GM12891 (cell line): Measurements from ENCODE around the gene CATSPERE.
"Not testable (repeated sequence)": the region's sequence is repeated elsewhere in the genome, so short reads cannot be mapped to it uniquely, and the experiment has no call there.

Source experiments
- DNase-seq: peaks from one replicate; pipeline ENCODE4 v3.0.0; 2011; ENCODE audit warnings: low spot score; ENCODE audit not compliant: insufficient read length
- FAIRE-seq: peaks from 2 replicates; lab custom pipeline; 2011; peaks lifted over from hg19 to GRCh38; lab: Jason Lieb, UNC
- PAX5 ChIP-seq: IDR thresholded peaks from 2 replicates; pipeline ENCODE4 v1.6.1; 2011; ENCODE audit warnings: low read length, moderate library complexity, mild to moderate bottlenecking; ENCODE audit not compliant: insufficient read depth, severe bottlenecking
- POLR2A ChIP-seq: IDR thresholded peaks from 2 replicates; pipeline ENCODE4 v1.6.1; 2011; ENCODE audit warnings: low read depth, low read length, control low read depth
- POLR2AphosphoS5 ChIP-seq: IDR thresholded peaks from 2 replicates; pipeline ENCODE4 v1.6.1; 2011; ENCODE audit warnings: low read depth, low read length, control low read depth
- POU2F2 ChIP-seq: IDR thresholded peaks from 2 replicates; pipeline ENCODE4 v1.6.1; 2011; ENCODE audit warnings: low read depth, mild to moderate bottlenecking, control low read depth, low read length, moderate library complexity
- SPI1 ChIP-seq: IDR thresholded peaks from 2 replicates; pipeline ENCODE4 v1.6.1; 2011; ENCODE audit warnings: low read depth, low read length, control low read depth
- TAF1 ChIP-seq: IDR thresholded peaks from 2 replicates; pipeline ENCODE4 v1.6.1; 2011; ENCODE audit warnings: low read depth, low read length, control low read depth

The CATSPERE gene

DNA sequence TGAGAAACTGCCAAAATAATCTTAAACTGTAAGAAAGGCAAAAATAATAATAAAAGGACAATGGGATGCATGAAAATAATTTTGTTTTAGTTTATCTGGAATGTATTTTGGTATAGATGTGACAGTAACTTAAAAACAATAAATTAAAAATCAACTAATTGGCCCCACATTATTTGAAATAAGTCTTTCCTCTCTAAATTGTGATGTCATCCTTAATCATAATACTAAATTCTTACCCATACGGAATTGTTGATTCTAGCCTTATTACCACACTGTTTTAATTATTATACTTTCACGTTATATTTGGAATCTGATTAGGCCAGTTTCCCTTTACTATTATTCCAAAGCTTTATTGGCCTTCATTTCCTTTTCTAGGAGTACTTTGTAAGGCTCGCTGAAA lies 199.5 kb downstream of the CATSPERE start:
- DNase-seq = no peak
- no peak for TF ChIP-seq TAF1
- TF ChIP-seq POLR2A = no peak
- no peak for TF ChIP-seq POU2F2
- no peak for TF ChIP-seq SPI1
- TF ChIP-seq POLR2AphosphoS5 = no peak
- no peak for TF ChIP-seq PAX5

GRCh38 chr1:244661569-244662312 lies 200.7 kb downstream of the CATSPERE start:
- DNase-seq, FAIRE-seq: not testable (repeated sequence)

More for the DNA sequence above, 199.5 kb downstream of the CATSPERE start:
- no peak for FAIRE-seq

GRCh38 chr1:244662599-244662998 lies 201.5 kb downstream of the CATSPERE start:
- FAIRE-seq = no peak
- no peak for TF ChIP-seq TAF1
- no peak for TF ChIP-seq POLR2A
- TF ChIP-seq POU2F2 = no peak
- TF ChIP-seq SPI1 = no peak
- TF ChIP-seq PAX5 = no peak
- no peak for TF ChIP-seq POLR2AphosphoS5
- no peak for DNase-seq

GRCh38 chr1:244664353-244664752 lies 203.3 kb downstream of the CATSPERE start:
- DNase-seq (no peak), FAIRE-seq (no peak)

DNA sequence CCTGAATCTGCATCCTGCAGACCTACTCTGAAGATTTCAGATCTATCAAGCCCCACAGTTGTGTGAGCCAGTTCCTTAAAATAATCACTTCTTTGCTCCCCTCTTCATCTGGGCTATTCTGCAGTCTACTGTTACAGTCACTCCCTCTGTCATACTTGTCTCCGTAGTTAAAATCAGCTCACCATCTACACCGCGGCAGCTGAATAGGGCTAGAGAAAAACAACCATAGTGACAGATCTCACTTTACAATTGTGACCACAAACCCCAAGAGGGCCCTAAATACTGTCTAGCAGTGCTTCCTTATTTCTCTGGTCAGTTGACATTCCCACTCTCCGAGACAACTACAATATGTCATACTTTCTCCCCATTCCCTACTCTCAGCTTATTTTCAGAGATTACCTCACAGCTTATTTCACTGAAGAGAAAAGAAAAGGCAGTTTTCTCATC lies 204.7 kb downstream of the CATSPERE start:
- no peak for FAIRE-seq
- TF ChIP-seq POU2F2 = no peak
- TF ChIP-seq PAX5 = no peak
- no peak for TF ChIP-seq POLR2A
- TF ChIP-seq TAF1 = no peak
- no peak for TF ChIP-seq POLR2AphosphoS5
- no peak for TF ChIP-seq SPI1
- DNase-seq = no peak

More at GRCh38 chr1:244664353-244664752, 203.3 kb downstream of the CATSPERE start:
- TF ChIP-seq POLR2A (no peak), TAF1 (no peak), SPI1 (no peak), POLR2AphosphoS5 (no peak), PAX5 (no peak), POU2F2 (no peak)

DNA sequence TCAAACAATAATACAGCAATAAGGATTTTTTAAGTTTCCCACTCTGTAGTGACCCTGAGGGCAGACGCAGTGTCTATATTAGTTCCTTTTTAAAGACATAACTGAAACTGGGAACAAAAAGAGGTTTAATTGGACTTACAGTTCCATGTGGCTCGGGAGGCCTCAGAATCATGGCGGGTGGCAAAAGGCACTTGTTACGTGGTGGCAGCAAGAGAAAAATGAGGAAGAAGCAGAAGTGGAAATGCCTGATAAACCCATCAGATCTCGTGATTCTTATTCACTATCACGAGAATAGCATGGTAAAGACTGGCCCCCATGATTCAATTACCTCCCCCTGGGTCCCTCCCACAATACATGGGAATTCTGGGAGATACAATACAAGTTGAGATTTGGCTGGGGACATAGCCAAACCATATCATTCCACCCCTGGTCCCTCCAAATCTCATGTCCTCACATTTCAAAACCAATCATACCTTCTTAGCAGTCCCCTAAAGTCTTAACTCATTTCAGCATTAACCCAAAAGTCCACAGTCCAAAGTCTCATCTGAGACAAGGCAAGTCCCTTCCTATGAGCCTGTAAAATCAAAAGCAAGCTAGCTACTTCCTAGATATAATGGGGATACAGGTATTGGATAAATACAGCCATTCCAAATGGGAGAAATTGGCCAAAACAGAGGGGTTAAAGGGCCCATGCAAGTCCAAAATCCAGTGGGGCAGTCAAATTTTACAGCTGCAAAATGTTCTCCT lies 205.8 kb downstream of the CATSPERE start:
- not testable (repeated sequence) for DNase-seq, FAIRE-seq

- DNase-seq = no peak
- TF ChIP-seq PAX5 (no peak), SPI1 (no peak), TAF1 (no peak), POLR2A (no peak), POU2F2 (no peak), POLR2AphosphoS5 (no peak)
- FAIRE-seq = no peak
These were observed 206.7 kb downstream of the CATSPERE start for GRCh38 chr1:244667797-244668196.

GRCh38 chr1:244672946-244673682 lies 212.0 kb downstream of the CATSPERE start:
- DNase-seq (no peak), FAIRE-seq (no peak)
- TF ChIP-seq PAX5 (no peak), POLR2AphosphoS5 (no peak), POLR2A (no peak), SPI1 (no peak), POU2F2 (no peak), TAF1 (no peak)

DNA sequence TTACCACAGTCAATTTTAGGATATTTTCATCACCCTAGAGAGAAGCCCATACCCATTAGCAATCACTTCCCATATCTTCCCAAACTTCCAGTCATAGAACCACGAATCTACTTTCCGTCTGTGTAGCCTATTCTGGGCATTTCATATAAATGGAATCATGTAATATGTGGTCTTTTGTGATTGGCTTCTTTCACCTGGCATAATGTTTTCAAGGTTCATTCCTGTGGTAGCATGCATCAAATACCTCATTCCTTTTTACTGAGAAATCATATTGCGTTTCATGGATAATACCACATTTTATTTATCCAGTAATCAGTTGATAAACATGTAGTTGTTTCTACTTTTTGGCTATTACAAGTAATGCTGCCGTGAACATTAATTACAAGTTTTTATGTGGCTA lies 213.4 kb downstream of the CATSPERE start:
- no peak for DNase-seq
- TF ChIP-seq SPI1 (no peak), POLR2AphosphoS5 (no peak), POLR2A (no peak), POU2F2 (no peak), TAF1 (no peak), PAX5 (no peak)
- FAIRE-seq = no peak
